Ascending aorta (tissue), 2 donors: ENCODE measurements around the gene LTBP3. TPM values are rescaled to one million over a fixed set of nuclear protein-coding genes. Genes with fewer than 3 reads are reported as not detected.

ENCODE experiments used
- DNase-seq, 2 donors: peaks; one replicate each; pipeline ENCODE4 v3.0.0-alpha.2; 2019; ENCODE audit warnings: low spot score in 2 of 2
- H3K27ac ChIP-seq, 2 donors: fragments of 200-600 bp; sonication (generic); one replicate each; pipeline ENCODE4 v1.5.1; 2016 to 2017; ENCODE audit warnings: mild to moderate bottlenecking in 1 of 2
- H3K27me3 ChIP-seq: fragments of 200-600 bp; sonication (generic); one replicate; pipeline ENCODE4 v1.5.1; 2017
- H3K36me3 ChIP-seq, 2 donors: fragments of 200-600 bp; sonication (generic); one replicate each; pipeline ENCODE4 v1.5.1; 2016
- H3K4me1 ChIP-seq, 2 donors: fragments of 200-600 bp; sonication (generic); one replicate each; pipeline ENCODE4 v1.5.1; 2016 to 2017; ENCODE audit warnings: mild to moderate bottlenecking in 1 of 2
- H3K4me3 ChIP-seq, 2 donors: fragments of 200-600 bp; sonication (generic); one replicate each; pipeline ENCODE4 v1.5.1; 2016 to 2017; ENCODE audit warnings: mild to moderate bottlenecking in 1 of 2
- H3K9me3 ChIP-seq, 2 donors: fragments of 200-600 bp; sonication (generic); one replicate each; pipeline ENCODE4 v1.5.1; 2016
- intact Hi-C: fragments of 100-400 bp; cut with DNase I; formaldehyde crosslinking; loops from one replicate; pipeline ENCODE4 v1.15.1; 2023
- total RNA-seq: library from RNA; depleted of rRNA; stranded (reverse); fragments of >200 nt; gene quantifications from one replicate; pipeline ENCODE4 v1.1.0, GENCODE V29; 2016
- TF ChIP-seq, protein P1 (sequence below), 3 experiments: fragments of 200-600 bp in 2 of 3; fragments of 450-650 bp in 1 of 3; sonication (generic) in 2 of 3; IDR thresholded peaks; one replicate each; pipeline ENCODE4 v1.5.1; 2016 to 2019; ENCODE audit warnings: antibody characterized with exemption in 3 of 3, mild to moderate bottlenecking in 1 of 3, moderate library complexity in 1 of 3

LTBP3 gene
- total RNA-seq, 1 donor from 2014 or later = 702 TPM

DNA sequence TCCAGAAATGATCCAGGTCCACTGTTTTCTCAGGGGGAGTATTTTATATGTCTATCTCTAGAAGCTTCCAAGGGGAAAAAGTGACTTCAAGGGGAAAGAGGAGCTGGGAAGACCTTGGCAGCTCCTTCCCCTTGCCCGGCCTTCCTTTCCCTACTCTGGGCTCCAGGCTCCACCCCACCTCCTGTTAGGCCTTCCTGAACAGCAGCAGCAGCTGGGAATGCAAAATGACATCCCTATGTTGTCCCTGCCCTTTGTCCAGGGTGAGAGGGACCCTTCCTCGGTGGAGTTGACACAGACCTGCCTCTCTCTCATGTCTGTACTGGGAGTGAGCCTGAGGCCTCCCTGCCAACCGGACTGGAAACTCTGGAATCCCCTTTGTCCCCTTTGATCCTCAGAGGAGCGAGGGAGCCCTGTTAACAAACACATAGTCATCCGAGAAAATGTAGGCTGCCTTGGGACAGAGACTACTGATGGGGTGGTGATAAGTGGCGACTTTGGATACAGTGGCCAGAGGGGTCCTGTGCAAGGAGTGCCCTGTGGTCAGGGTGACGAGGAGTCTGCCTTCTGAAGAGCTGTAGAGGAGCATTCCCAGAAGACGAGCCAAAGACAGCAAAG, 68.3 kb downstream of the LTBP3 start:
- no peaks in the 10 kb centered on the region for H3K27me3 ChIP-seq
- H3K27ac ChIP-seq = peak overlapping the region; percentile 92 to 99
- intact Hi-C loops = no loop called here
- peaks cover 66 to 92% of the 10 kb centered on the region in 2 donors for H3K4me1 ChIP-seq
- no peaks in the 10 kb centered on the region for H3K36me3 ChIP-seq
- peak overlapping the region; percentile 9 to 19 for H3K4me3 ChIP-seq
- no peaks in the 10 kb centered on the region for H3K9me3 ChIP-seq
- peak in 1 of 2 donors; percentile 77 for DNase-seq
- TF ChIP-seq, protein P1, sequence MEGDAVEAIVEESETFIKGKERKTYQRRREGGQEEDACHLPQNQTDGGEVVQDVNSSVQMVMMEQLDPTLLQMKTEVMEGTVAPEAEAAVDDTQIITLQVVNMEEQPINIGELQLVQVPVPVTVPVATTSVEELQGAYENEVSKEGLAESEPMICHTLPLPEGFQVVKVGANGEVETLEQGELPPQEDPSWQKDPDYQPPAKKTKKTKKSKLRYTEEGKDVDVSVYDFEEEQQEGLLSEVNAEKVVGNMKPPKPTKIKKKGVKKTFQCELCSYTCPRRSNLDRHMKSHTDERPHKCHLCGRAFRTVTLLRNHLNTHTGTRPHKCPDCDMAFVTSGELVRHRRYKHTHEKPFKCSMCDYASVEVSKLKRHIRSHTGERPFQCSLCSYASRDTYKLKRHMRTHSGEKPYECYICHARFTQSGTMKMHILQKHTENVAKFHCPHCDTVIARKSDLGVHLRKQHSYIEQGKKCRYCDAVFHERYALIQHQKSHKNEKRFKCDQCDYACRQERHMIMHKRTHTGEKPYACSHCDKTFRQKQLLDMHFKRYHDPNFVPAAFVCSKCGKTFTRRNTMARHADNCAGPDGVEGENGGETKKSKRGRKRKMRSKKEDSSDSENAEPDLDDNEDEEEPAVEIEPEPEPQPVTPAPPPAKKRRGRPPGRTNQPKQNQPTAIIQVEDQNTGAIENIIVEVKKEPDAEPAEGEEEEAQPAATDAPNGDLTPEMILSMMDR (IDR thresholded peaks at IDR 0.05) = no peak

DNA sequence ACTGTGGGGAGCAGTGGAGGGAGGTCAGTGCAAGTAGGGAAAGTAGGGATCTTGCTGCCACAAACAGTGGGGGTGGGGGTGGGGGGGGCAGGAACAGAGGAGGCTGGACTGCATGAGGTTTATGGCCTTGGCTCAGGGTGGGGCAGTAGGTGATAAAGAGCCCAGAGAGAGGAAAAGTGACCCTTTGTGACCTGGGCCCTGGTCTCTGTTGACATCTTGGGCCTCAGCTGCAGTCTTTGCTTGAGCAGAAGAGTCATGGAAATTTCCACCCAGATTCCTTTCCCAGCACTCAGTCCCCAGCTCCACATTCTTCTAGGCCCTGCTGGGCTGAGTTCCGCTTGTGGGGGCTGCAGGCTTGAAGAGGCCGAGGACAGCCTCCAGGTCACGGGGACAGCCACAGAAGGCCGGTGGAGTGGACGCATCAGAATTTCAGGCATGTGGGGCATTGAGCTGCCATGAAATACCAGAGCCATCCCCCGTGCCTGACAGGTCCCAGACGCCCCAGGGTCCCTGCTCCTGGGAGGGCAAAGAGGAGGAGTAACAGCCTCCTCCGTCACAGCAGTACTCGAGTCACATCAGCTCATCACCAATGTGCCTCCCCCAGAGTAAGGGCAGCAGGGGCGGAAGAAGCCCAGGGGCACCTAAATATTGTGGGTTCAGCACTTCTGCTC, 69.0 kb downstream of the LTBP3 start:
- Histone ChIP-seq H3K9me3 (no peaks in the 10 kb centered on the region), H3K27ac (peak overlapping the region; percentile 92 to 99), H3K4me3 (peak overlapping the region; percentile 19 to 42), H3K4me1 (peaks cover 60 to 87% of the 10 kb centered on the region in 2 donors), H3K36me3 (no peaks in the 10 kb centered on the region), H3K27me3 (no peaks in the 10 kb centered on the region)
- intact Hi-C loops = no loop called here
- peak in 1 of 2 donors; percentile 96 for DNase-seq
- TF ChIP-seq, protein P1 (IDR thresholded peaks at IDR 0.05) = no peak

Other genes starting within 250 kb of the LTBP3 start
- gene CDC42EP2, start 243.5 kb downstream of the LTBP3 start, total RNA-seq = 20.6 TPM
- 70.9 TPM for gene DPF2, start 224.5 kb downstream of the LTBP3 start, total RNA-seq
- not detected for gene TIGD3, start 203.6 kb downstream of the LTBP3 start, total RNA-seq
- 11.4 TPM for gene SLC25A45, start 175.7 kb downstream of the LTBP3 start, total RNA-seq
- gene FRMD8, start 171.7 kb downstream of the LTBP3 start, total RNA-seq = 99.3 TPM
- gene NEAT1, start 135.6 kb downstream of the LTBP3 start, total RNA-seq = 180 TPM
- gene MALAT1, start 59.3 kb downstream of the LTBP3 start, total RNA-seq = 8,553 TPM
- 220 TPM for gene SCYL1, start 33.3 kb downstream of the LTBP3 start, total RNA-seq
- 157 TPM for gene ZNRD2, start 12.1 kb upstream of the LTBP3 start, total RNA-seq
- 104 TPM for gene FAM89B, start 14.2 kb upstream of the LTBP3 start, total RNA-seq
- 418 TPM for gene EHBP1L1, start 17.7 kb upstream of the LTBP3 start, total RNA-seq
- not detected for gene KCNK7, start 37.4 kb upstream of the LTBP3 start, total RNA-seq
- gene MAP3K11, start 55.9 kb upstream of the LTBP3 start, total RNA-seq = 121 TPM
- gene PCNX3, start 57.4 kb upstream of the LTBP3 start, total RNA-seq = 181 TPM
- gene SIPA1, start 79.7 kb upstream of the LTBP3 start, total RNA-seq = 145 TPM
- 115 TPM for gene RELA, start 104.6 kb upstream of the LTBP3 start, total RNA-seq
- 31.0 TPM for gene KAT5, start 153.9 kb upstream of the LTBP3 start, total RNA-seq
- gene RNASEH2C, start 162.4 kb upstream of the LTBP3 start, total RNA-seq = 155 TPM
- 31.8 TPM for gene AP5B1, start 222.6 kb upstream of the LTBP3 start, total RNA-seq
- gene OVOL1, start 228.7 kb upstream of the LTBP3 start, total RNA-seq = not detected